ENCODE results near the gene SH3TC1.
A peak's percentile ranks its signal among the peaks of the same experiment; 100 is the strongest.

The SH3TC1 gene

GRCh38 chr4:8227201-8227770 is 28.2 kb downstream of the SH3TC1 start:
- no peak for TF ChIP-seq CTCF (IDR thresholded peaks at IDR 0.05; ENCODE audit: low read depth, low read length)
- in situ Hi-C loops (cut with HindIII; ENCODE audit: low sequenced_read_pairs) = no loop called here
- no peak overlapping the region for H3K4me3 ChIP-seq (ENCODE audit: low read depth, low read length)
- no peak for DNase-seq (ENCODE audit: low read depth, low spot score)

- no peak overlapping the region for H3K4me3 ChIP-seq (ENCODE audit: low read depth, low read length)
- in situ Hi-C loops (cut with HindIII; ENCODE audit: low sequenced_read_pairs) = no loop called here
- TF ChIP-seq CTCF (IDR thresholded peaks at IDR 0.05; ENCODE audit: low read depth, low read length) = no peak
- no peak for DNase-seq (ENCODE audit: low read depth, low spot score)
Observed at GRCh38 chr4:8227771-8228318, 28.8 kb downstream of the SH3TC1 start.

- TF ChIP-seq CTCF (IDR thresholded peaks at IDR 0.05; ENCODE audit: low read depth, low read length) = no peak
- in situ Hi-C loops (cut with HindIII; ENCODE audit: low sequenced_read_pairs) = no loop called here
- DNase-seq (ENCODE audit: low read depth, low spot score) = peak; percentile 86
- H3K4me3 ChIP-seq (ENCODE audit: low read depth, low read length) = no peak overlapping the region
Observed at GRCh38 chr4:8228319-8229250, 29.5 kb downstream of the SH3TC1 start.

- no peak for TF ChIP-seq CTCF (IDR thresholded peaks at IDR 0.05; ENCODE audit: low read depth, low read length)
- DNase-seq (ENCODE audit: low read depth, low spot score) = no peak
- in situ Hi-C loops (cut with HindIII; ENCODE audit: low sequenced_read_pairs) = no loop called here
- no peak overlapping the region for H3K4me3 ChIP-seq (ENCODE audit: low read depth, low read length)
Observed at GRCh38 chr4:8229331-8229975, 30.4 kb downstream of the SH3TC1 start.

- no peak for DNase-seq (ENCODE audit: low read depth, low spot score)
- no peak for TF ChIP-seq CTCF (IDR thresholded peaks at IDR 0.05; ENCODE audit: low read depth, low read length)
- H3K4me3 ChIP-seq (ENCODE audit: low read depth, low read length) = no peak overlapping the region
- in situ Hi-C loops (cut with HindIII; ENCODE audit: low sequenced_read_pairs) = no loop called here
Observed at GRCh38 chr4:8230033-8230432, 30.9 kb downstream of the SH3TC1 start.

- H3K4me3 ChIP-seq (ENCODE audit: low read depth, low read length) = no peak overlapping the region
- DNase-seq (ENCODE audit: low read depth, low spot score) = peak; percentile 39
- in situ Hi-C loops (cut with HindIII; ENCODE audit: low sequenced_read_pairs) = no loop called here
- no peak for TF ChIP-seq CTCF (IDR thresholded peaks at IDR 0.05; ENCODE audit: low read depth, low read length)
Observed at GRCh38 chr4:8230891-8231290, 31.8 kb downstream of the SH3TC1 start.
